H1 (cell line): Measurements from ENCODE around the gene C1orf146. TPM values are rescaled to one million over a fixed set of nuclear protein-coding genes. Genes with fewer than 3 reads are reported as not detected.
A peak's percentile ranks its signal among the peaks of the same experiment; 100 is the strongest.

Experiments
- CTCF ChIA-PET: fragments of 300-600 bp; sonication (Branson Sonifier 250); formaldehyde crosslinking; loops from one replicate; lab custom pipeline; 2021; ENCODE audit not compliant: partially characterized antibody; lab: Charles Lee
- POLR2A ChIA-PET: fragments of 300-600 bp; sonication (Branson Sonifier 250); formaldehyde crosslinking; loops from one replicate; lab custom pipeline; 2021; ENCODE audit warnings: inconsistent platforms; ENCODE audit not compliant: partially characterized antibody; lab: Charles Lee
- DNase-seq, 2 experiments: peaks; one replicate each; pipeline versions ENCODE4 v3.0.0 to v3.0.0-alpha.2; 2010 to 2022; ENCODE audit warnings: low spot score in 2 of 2, low read depth in 1 of 2, mixed read lengths in 1 of 2
- FAIRE-seq: peaks from 2 replicates; lab custom pipeline; 2011; peaks lifted over from hg19 to GRCh38; lab: Jason Lieb, UNC
- H2AFZ ChIP-seq: 2 replicates; pipeline ENCODE4 v1.8.1; 2012; ENCODE audit warnings: low read length, inconsistent platforms
- H2AK5ac ChIP-seq: 2 replicates; pipeline ENCODE4 v1.6.1; 2013; ENCODE audit warnings: low read depth, low read length
- H2BK120ac ChIP-seq: replicated peaks from 2 replicates; pipeline ENCODE3; 2013; ENCODE audit warnings: low read depth, low read length, inconsistent platforms
- H2BK12ac ChIP-seq: 2 replicates; pipeline ENCODE4 v1.6.1; 2013; ENCODE audit warnings: low read depth, low read length
- H2BK15ac ChIP-seq: 2 replicates; pipeline ENCODE4 v1.6.1; 2013; ENCODE audit warnings: low read length
- H2BK20ac ChIP-seq: 2 replicates; pipeline ENCODE4 v1.6.1; 2013; ENCODE audit warnings: low read length
- H2BK5ac ChIP-seq: 2 replicates; pipeline ENCODE4 v1.6.1; 2013; ENCODE audit warnings: low read depth, low read length
- H3K14ac ChIP-seq: 2 replicates; pipeline ENCODE4 v1.6.1; 2013; ENCODE audit warnings: inconsistent platforms; ENCODE audit not compliant: insufficient read length
- H3K18ac ChIP-seq: 2 replicates; pipeline ENCODE4 v1.6.1; 2013; ENCODE audit warnings: low read length; ENCODE audit errors: extremely low read depth
- H3K23ac ChIP-seq: 2 replicates; pipeline ENCODE4 v1.6.1; 2013; ENCODE audit warnings: inconsistent platforms; ENCODE audit not compliant: insufficient read length
- H3K23me2 ChIP-seq: 2 replicates; pipeline ENCODE4 v1.6.1; 2013; ENCODE audit warnings: low read depth, low read length
- H3K27ac ChIP-seq: 2 replicates; pipeline ENCODE4 v1.6.1; 2011; ENCODE audit warnings: low read depth, low read length, inconsistent platforms
- H3K27me3 ChIP-seq, 4 experiments: replicated peaks in 1 of 4; 1 replicate in 1 of 4; 2 replicates in 3 of 4; pipeline versions ENCODE4 v1.6.1 to v1.8.1; 2011 to 2013; ENCODE audit warnings: low read length in 3 of 4, mild to moderate bottlenecking in 3 of 4, inconsistent platforms in 2 of 4, mixed read lengths in 2 of 4, moderate library complexity in 1 of 4; ENCODE audit not compliant: control insufficient read depth in 3 of 4, insufficient read depth in 3 of 4; ENCODE audit errors: extremely low read depth in 1 of 4
- H3K36me3 ChIP-seq, 4 experiments: 2 replicates each; pipeline versions ENCODE4 v1.6.1 to v1.8.1; 2011 to 2013; ENCODE audit warnings: mild to moderate bottlenecking in 4 of 4, low read length in 3 of 4, moderate library complexity in 2 of 4, control low read depth in 1 of 4, inconsistent platforms in 1 of 4; ENCODE audit not compliant: insufficient read depth in 4 of 4, control insufficient read depth in 2 of 4
- H3K4ac ChIP-seq: replicated peaks from 2 replicates; pipeline ENCODE3; 2013; ENCODE audit warnings: low read length, low read depth, mixed read lengths, inconsistent platforms; ENCODE audit not compliant: insufficient read length
- H3K4me1 ChIP-seq, 4 experiments: replicated peaks in 1 of 4; 1 replicate in 1 of 4; 2 replicates in 3 of 4; pipeline versions ENCODE4 v1.6.1 to v1.8.1; 2011 to 2013; ENCODE audit warnings: low read length in 3 of 4, inconsistent platforms in 2 of 4, mixed read lengths in 1 of 4; ENCODE audit not compliant: insufficient read depth in 4 of 4, control insufficient read depth in 3 of 4
- H3K4me2 ChIP-seq, 2 experiments: 2 replicates each; pipeline versions ENCODE4 v1.6.1 to v1.8.1; 2011 to 2013; ENCODE audit warnings: low read depth in 2 of 2, low read length in 2 of 2, control low read depth in 1 of 2, inconsistent platforms in 1 of 2, mild to moderate bottlenecking in 1 of 2; ENCODE audit not compliant: insufficient read depth in 1 of 2
- H3K4me3 ChIP-seq, 4 experiments: fragments of 200-600, 300-600 bp in 1 of 4; sonication (generic), shearing (Covaris generic), sonication (Bioruptor Twin) in 1 of 4; 2 replicates each; pipeline versions ENCODE4 v1.5.1 to v1.8.1; 2011 to 2016; ENCODE audit warnings: low read length in 4 of 4, low read depth in 3 of 4, control low read depth in 2 of 4, inconsistent platforms in 2 of 4, mild to moderate bottlenecking in 2 of 4, mixed read lengths in 1 of 4, moderate library complexity in 1 of 4; ENCODE audit not compliant: insufficient read depth in 2 of 4; ENCODE audit errors: extremely low read depth in 1 of 4
- H3K56ac ChIP-seq: replicated peaks from 2 replicates; pipeline ENCODE3; 2013; ENCODE audit warnings: low read depth, mild to moderate bottlenecking, mixed read lengths, low read length, inconsistent platforms; ENCODE audit not compliant: insufficient read length
- H3K79me1 ChIP-seq: 2 replicates; pipeline ENCODE4 v1.6.1; 2013; ENCODE audit warnings: low read depth, low read length, control low read depth
- H3K79me2 ChIP-seq, 2 experiments: 2 replicates each; pipeline versions ENCODE4 v1.6.1 to v1.8.1; 2012 to 2013; ENCODE audit warnings: low read length in 2 of 2, mild to moderate bottlenecking in 2 of 2, inconsistent platforms in 1 of 2; ENCODE audit not compliant: insufficient read depth in 2 of 2, control insufficient read depth in 1 of 2
- H3K9ac ChIP-seq, 4 experiments: replicated peaks in 1 of 4; 1 replicate in 1 of 4; 2 replicates in 3 of 4; pipeline versions ENCODE4 v1.6.1 to v1.8.1; 2011 to 2013; ENCODE audit warnings: low read depth in 3 of 4, low read length in 3 of 4, control low read depth in 2 of 4, mild to moderate bottlenecking in 2 of 4, moderate library complexity in 2 of 4, inconsistent platforms in 1 of 4; ENCODE audit errors: extremely low read depth in 1 of 4
- H3K9me3 ChIP-seq, 2 experiments: 2 replicates each; pipeline versions ENCODE4 v1.6.1 to v1.8.1; 2012 to 2013; ENCODE audit warnings: mild to moderate bottlenecking in 2 of 2, moderate library complexity in 2 of 2, control low read depth in 1 of 2, inconsistent platforms in 1 of 2, low read depth in 1 of 2, low read length in 1 of 2, mixed read lengths in 1 of 2; ENCODE audit not compliant: insufficient read depth in 2 of 2
- H4K20me1 ChIP-seq, 2 experiments: replicated peaks in 1 of 2; 2 replicates each; pipeline versions ENCODE3 to v1.8.1; 2011 to 2013; ENCODE audit warnings: inconsistent platforms in 2 of 2, low read length in 2 of 2, mild to moderate bottlenecking in 1 of 2; ENCODE audit not compliant: insufficient read depth in 2 of 2, control insufficient read depth in 1 of 2
- H4K5ac ChIP-seq: 2 replicates; pipeline ENCODE4 v1.6.1; 2013; ENCODE audit warnings: low read length, low read depth, mixed read lengths, inconsistent platforms; ENCODE audit not compliant: insufficient read length
- H4K8ac ChIP-seq: 2 replicates; pipeline ENCODE4 v1.8.0; 2013; ENCODE audit warnings: mild to moderate bottlenecking, moderate library complexity, low read length, inconsistent platforms; ENCODE audit not compliant: insufficient read depth; ENCODE audit errors: extremely low read depth
- H4K91ac ChIP-seq: replicated peaks from 2 replicates; pipeline ENCODE3; 2013; ENCODE audit warnings: low read length, mixed read lengths, inconsistent platforms; ENCODE audit not compliant: insufficient read length
- ASH2L ChIP-seq: fragments of 200-600, 300-600 bp; sonication (generic); IDR thresholded peaks from one replicate; pipeline ENCODE4 v1.7.1; 2017; ENCODE audit warnings: low read length
- ATF2 ChIP-seq: IDR thresholded peaks from 2 replicates; pipeline ENCODE4 v1.6.1; 2012; ENCODE audit warnings: low read length, inconsistent platforms
- CTBP2 ChIP-seq: IDR thresholded peaks from 2 replicates; pipeline ENCODE4 v1.7.0; 2011; ENCODE audit warnings: borderline replicate concordance, mild to moderate bottlenecking, moderate library complexity, mixed read lengths, low read length; ENCODE audit not compliant: insufficient read depth, insufficient read length
- FOSL1 ChIP-seq: IDR thresholded peaks from 2 replicates; pipeline ENCODE4 v1.6.1; 2011; ENCODE audit warnings: mild to moderate bottlenecking, low read depth, low read length, moderate library complexity; ENCODE audit not compliant: insufficient read depth
- GABPA ChIP-seq: IDR thresholded peaks from 2 replicates; pipeline ENCODE4 v1.6.1; 2011; ENCODE audit warnings: mild to moderate bottlenecking, low read length, moderate library complexity, borderline replicate concordance; ENCODE audit not compliant: insufficient read depth
- JUND ChIP-seq: IDR thresholded peaks from 2 replicates; pipeline ENCODE4 v1.6.1; 2011; ENCODE audit warnings: mild to moderate bottlenecking, improper control_type of control experiment, low read length
- KDM1A ChIP-seq: fragments of 200-600, 300-600 bp; sonication (generic); IDR thresholded peaks from 2 replicates; pipeline ENCODE4 v1.7.1; 2016; ENCODE audit warnings: mild to moderate bottlenecking, low read length, borderline replicate concordance
- KDM4A ChIP-seq: IDR thresholded peaks from one replicate; pipeline ENCODE4 v1.7.1; 2012; ENCODE audit warnings: low read depth, mild to moderate bottlenecking, moderate library complexity, low read length, inconsistent platforms; ENCODE audit not compliant: severe bottlenecking
- NRF1 ChIP-seq: IDR thresholded peaks from 2 replicates; pipeline ENCODE4 v1.6.1; 2011; ENCODE audit warnings: mild to moderate bottlenecking, low read depth, low read length, improper control_type of control experiment
- RAD21 ChIP-seq, 2 experiments: IDR thresholded peaks in 1 of 2; conservative IDR thresholded peaks in 1 of 2; 2 replicates each; pipeline ENCODE4 v1.6.1; 2011; ENCODE audit warnings: low read depth in 2 of 2, low read length in 2 of 2, improper control_type of control experiment in 1 of 2, inconsistent platforms in 1 of 2, mild to moderate bottlenecking in 1 of 2, moderate library complexity in 1 of 2
- SP1 ChIP-seq: IDR thresholded peaks from 2 replicates; pipeline ENCODE4 v1.6.1; 2011; ENCODE audit warnings: low read depth, low read length
- SRF ChIP-seq: IDR thresholded peaks from 2 replicates; pipeline ENCODE4 v1.6.1; 2011; ENCODE audit warnings: mild to moderate bottlenecking, low read depth, low read length, moderate library complexity
- WGBS, 2 experiments: shearing (Covaris generic) in 1 of 2; methylation state at CpG; one replicate each; pipeline versions ENCODE4 v1.1.6 to v1.1.7; 2013 to 2015; ENCODE audit warnings: low lambda C conversion rate in 2 of 2, mixed read lengths in 2 of 2, inconsistent platforms in 1 of 2, low coverage in 1 of 2, missing lambda C conversion rate in 1 of 2; ENCODE audit not compliant: insufficient replicate concordance in 2 of 2, insufficient coverage in 1 of 2, insufficient read length in 1 of 2; ENCODE audit errors: extremely low coverage in 1 of 2, missing lambda C conversion rate in 1 of 2; 5-methylcytosine and 5-hydroxymethylcytosine counted together
- polyA plus RNA-seq, 7 experiments: library from polyadenylated mRNA; depleted of rRNA in 3 of 7; stranded (reverse) in 5 of 7; unstranded in 2 of 7; fragments of >200 nt in 5 of 7; fragments of 200-250 nt in 2 of 7; gene quantifications; 1 replicate in 5 of 7; 2 replicates in 1 of 7; 4 replicates in 1 of 7; pipeline versions ENCODE4 v1.2.1 to v1.2.3, GENCODE V29; 2011 to 2013; ENCODE audit warnings: missing spikeins in 2 of 7, mixed read lengths in 2 of 7
- total RNA-seq: library from RNA; stranded (reverse); fragmentation: NEBNext Ultra II Directional; extraction: Animal tissue kit (Norgen Biotek cat#: 25700); gene quantifications from 2 replicates; pipeline ENCODE4 v1.2.1, GENCODE V29; 2021

The C1orf146 gene
- total and polyA plus RNA-seq, 2 of the 8 experiments (the other 6 are each of a cell fraction or from before 2014, with no cell fraction given) = not detected

GRCh38 chr1:92210701-92211100 lies 7.0 kb upstream of the C1orf146 start:
- Histone ChIP-seq H3K79me2 (no peaks in the 10 kb centered on the region), H4K91ac (no peak overlapping the region), H4K5ac (no peak overlapping the region), H3K4ac (no peak overlapping the region), H2BK20ac (no peak overlapping the region), H3K4me3 (no peak overlapping the region), H3K56ac (no peak overlapping the region), H2AK5ac (no peak overlapping the region), H4K20me1 (no peaks in the 10 kb centered on the region), H3K9ac (no peak overlapping the region), H3K27me3 (no peaks in the 10 kb centered on the region), H2AFZ (peak overlapping the region; percentile 95), H3K14ac (no peak overlapping the region), H3K9me3 (no peaks in the 10 kb centered on the region), H3K23me2 (no peaks in the 10 kb centered on the region; the same call in 1 of the 2 replicates), H3K79me1 (no peaks in the 10 kb centered on the region), H3K18ac (no peak overlapping the region), H3K36me3 (no peaks in the 10 kb centered on the region), H3K4me1 (no peaks in the 10 kb centered on the region), H2BK15ac (no peak overlapping the region), H2BK120ac (no peak overlapping the region), H3K27ac (no peak overlapping the region), H4K8ac (no peak overlapping the region), H2BK5ac (no peak overlapping the region), H3K4me2 (no peak overlapping the region), H2BK12ac (no peak overlapping the region), H3K23ac (no peak overlapping the region)
- FAIRE-seq = no peak
- no peak for DNase-seq
- ChIA-PET CTCF (interaction anchor here (0.6 to 1.3 kb wide), 7 partner anchors 10 to 281 kb away, joined by 3 to 4 read pairs (median 4); no protein-coding TSS in a partner anchor), POLR2A (interaction anchor here (0.6 kb wide), 1 partner anchor 456 kb away, joined by 3 read pairs; no protein-coding TSS in a partner anchor)
- 83% methylated on average over 2 of the region's 2 CpGs; no CpG with 5 or more reads in 1 of the 2 experiments for WGBS, 2 experiments
- TF ChIP-seq ASH2L (no peak), CTBP2 (no peak), GABPA (no peak), RAD21 (IDR thresholded peaks at IDR 0.05 in 1 of 2, conservative IDR thresholded peaks at IDR 0.05 in 1 of 2; ENCODE audit: low read depth in 2 of 2, low read length in 2 of 2) (no peak), SRF (no peak), JUND (no peak), ATF2 (no peak), NRF1 (no peak), SP1 (no peak), KDM1A (no peak), FOSL1 (no peak), KDM4A (no peak)
